ENCODE results near the gene SMR3A. TPM values are rescaled to one million over a fixed set of nuclear protein-coding genes. Genes with fewer than 3 reads are reported as not detected.

The SMR3A gene
- total RNA-seq (not detected), total RNA-seq (0 reads per million in 172 experiments)
- not detected for polyA plus RNA-seq (2013, experiment 1 of 2)
- not detected for polyA plus RNA-seq (2013, experiment 2 of 2)

DNA sequence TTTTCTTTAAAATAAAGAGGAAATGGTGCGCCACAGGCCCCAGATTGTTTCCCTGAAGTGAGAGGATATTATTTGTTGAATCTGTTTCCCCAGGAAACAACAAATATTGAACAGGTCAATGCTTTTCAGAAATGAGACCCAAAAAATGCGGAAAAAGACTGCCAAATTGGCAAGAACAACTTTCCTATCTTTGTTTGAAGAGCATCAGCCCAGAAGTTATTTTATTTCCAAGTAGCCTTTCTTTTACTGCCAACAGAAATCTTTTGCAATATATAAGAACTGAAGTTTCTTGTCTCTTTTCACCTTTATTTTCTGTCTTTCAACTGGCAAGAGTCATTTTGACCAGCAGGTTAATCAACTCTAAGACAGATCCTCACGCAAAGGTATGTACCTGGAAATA lies at the start of gene SMR3A:
SMR3A (plus strand) TSS at position 301 of the 400 bp plus-strand sequence. CDS start 1,356 bp downstream, outside the sequence.
- intact Hi-C loops (cut with DNase I, micrococcal nuclease): no loop called here
- H3K9me3 ChIP-seq (ENCODE audit: control insufficient read depth in 1 of 2, insufficient read depth in 1 of 2, low read length in 2 of 2): no peaks in the 10 kb centered on the region
- H3K4me3 ChIP-seq (ENCODE audit: low read length): no peak within 1 kb of the TSS
- DNase-seq (no peak), ATAC-seq (ENCODE audit: poor library complexity) (no peak)
- H3K36me3 ChIP-seq (ENCODE audit: insufficient read depth, low read length): no peaks in the 10 kb centered on the region
- ChIA-PET POLR2A (no interaction called here), CTCF (no interaction called here)
- no peak for TF ChIP-seq CTCF (IDR thresholded peaks at IDR 0.05)
- Mint-ChIP-seq H3K9me3 (no peaks in the 10 kb centered on the region), H3K36me3 (ENCODE audit: low read depth) (no peaks in the 10 kb centered on the region), H3K27ac (no peak within 1 kb of the TSS), H3K4me1 (ENCODE audit: low read depth) (no peaks in the 10 kb centered on the region), H3K4me3 (no peak within 1 kb of the TSS), H3K27me3 (no peaks in the 10 kb centered on the region)
- no peaks in the 10 kb centered on the region for H3K4me1 ChIP-seq (ENCODE audit: insufficient read depth, low read length)
- no peaks in the 10 kb centered on the region for H3K27me3 ChIP-seq (ENCODE audit: control insufficient read depth in 1 of 2, insufficient read depth in 2 of 2, low read length in 2 of 2)
- H3K27ac ChIP-seq (ENCODE audit: low read depth in 1 of 2, low read length in 2 of 2): no peak within 1 kb of the TSS

DNA sequence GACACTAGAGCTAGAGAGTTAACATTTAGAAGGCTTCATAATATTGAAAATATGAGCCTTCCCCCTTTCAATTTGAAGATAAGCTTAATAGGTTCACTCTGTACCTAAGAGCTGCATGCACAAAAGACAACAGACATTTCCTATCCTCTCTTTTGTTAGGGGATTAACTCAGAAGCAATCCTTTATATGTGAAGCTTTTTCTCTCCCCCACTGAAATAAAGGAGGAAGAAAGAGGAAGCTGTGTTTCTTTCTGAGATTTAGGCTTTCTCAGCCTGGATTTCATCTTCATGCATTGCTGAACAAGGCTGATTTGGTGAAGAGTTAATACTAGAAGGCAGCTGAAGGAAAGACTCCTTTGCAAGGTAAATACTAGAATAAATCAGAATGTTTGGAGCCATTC lies 46.8 kb upstream of the SMR3A start:
- no peak overlapping the region for H3K4me3 Mint-ChIP-seq
- Histone ChIP-seq H3K9me3 (ENCODE audit: control insufficient read depth in 1 of 2, insufficient read depth in 1 of 2, low read length in 2 of 2) (no peaks in the 10 kb centered on the region), H3K27me3 (ENCODE audit: control insufficient read depth in 1 of 2, insufficient read depth in 2 of 2, low read length in 2 of 2) (no peaks in the 10 kb centered on the region), H3K36me3 (ENCODE audit: insufficient read depth, low read length) (no peaks in the 10 kb centered on the region), H3K4me3 (ENCODE audit: low read length) (no peak overlapping the region), H3K27ac (ENCODE audit: low read depth in 1 of 2, low read length in 2 of 2) (no peak overlapping the region), H3K4me1 (ENCODE audit: insufficient read depth, low read length) (no peaks in the 10 kb centered on the region)
- H3K36me3 Mint-ChIP-seq (ENCODE audit: low read depth): no peaks in the 10 kb centered on the region
- peaks cover 3% of the 10 kb centered on the region for H3K9me3 Mint-ChIP-seq
- ATAC-seq (ENCODE audit: poor library complexity): no peak
- intact Hi-C loops (cut with DNase I, micrococcal nuclease): no loop called here
- ChIA-PET CTCF (no interaction called here), POLR2A (no interaction called here)
- TF ChIP-seq CTCF (IDR thresholded peaks at IDR 0.05): no peak
- H3K27me3 Mint-ChIP-seq: no peaks in the 10 kb centered on the region
- H3K4me1 Mint-ChIP-seq (ENCODE audit: low read depth): no peaks in the 10 kb centered on the region
- DNase-seq: no peak
- H3K27ac Mint-ChIP-seq: no peak overlapping the region

DNA sequence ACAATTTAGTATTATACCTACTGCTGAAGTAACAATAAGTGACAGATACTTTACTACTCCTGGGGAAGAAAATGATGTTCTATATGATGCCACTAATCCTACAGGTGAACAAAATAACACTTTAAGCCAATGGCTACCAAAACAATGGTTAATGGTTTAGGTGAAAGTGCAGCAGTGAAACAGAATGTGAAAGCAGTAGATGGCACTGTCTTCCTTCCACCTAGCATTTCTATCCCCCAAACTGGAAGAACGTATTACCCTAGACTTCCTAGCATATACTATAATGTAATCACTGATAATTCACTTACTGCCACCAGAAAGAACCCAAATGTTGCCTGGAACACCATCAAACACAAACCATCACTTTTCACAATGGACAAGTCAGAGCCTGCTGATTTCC lies 44.6 kb upstream of the SMR3A start:
- no peak for TF ChIP-seq CTCF (IDR thresholded peaks at IDR 0.05)
- Mint-ChIP-seq H3K27ac (no peak overlapping the region), H3K4me3 (no peak overlapping the region), H3K4me1 (ENCODE audit: low read depth) (no peaks in the 10 kb centered on the region), H3K36me3 (ENCODE audit: low read depth) (no peaks in the 10 kb centered on the region), H3K27me3 (no peaks in the 10 kb centered on the region), H3K9me3 (peaks cover 3% of the 10 kb centered on the region)
- Histone ChIP-seq H3K27ac (ENCODE audit: low read depth in 1 of 2, low read length in 2 of 2) (no peak overlapping the region), H3K9me3 (ENCODE audit: control insufficient read depth in 1 of 2, insufficient read depth in 1 of 2, low read length in 2 of 2) (no peaks in the 10 kb centered on the region), H3K36me3 (ENCODE audit: insufficient read depth, low read length) (no peaks in the 10 kb centered on the region), H3K4me3 (ENCODE audit: low read length) (no peak overlapping the region), H3K4me1 (ENCODE audit: insufficient read depth, low read length) (no peaks in the 10 kb centered on the region), H3K27me3 (ENCODE audit: control insufficient read depth in 1 of 2, insufficient read depth in 2 of 2, low read length in 2 of 2) (no peaks in the 10 kb centered on the region)
- DNase-seq (no peak), ATAC-seq (ENCODE audit: poor library complexity) (no peak)
- intact Hi-C loops (cut with DNase I, micrococcal nuclease): no loop called here
- ChIA-PET POLR2A (no interaction called here), CTCF (no interaction called here)
